Duodenal mucosa (tissue), 2 donors: ENCODE data around the gene PPP2R2B.

Experiments
- H3K27ac ChIP-seq: one replicate; pipeline ENCODE4 v1.7.0; 2013; ENCODE audit warnings: low read depth, low read length
- H3K27me3 ChIP-seq, 2 donors: one replicate each; pipeline ENCODE4 v1.7.0; 2013; ENCODE audit warnings: low read length in 2 of 2, control low read depth in 1 of 2; ENCODE audit not compliant: insufficient read depth in 2 of 2, control insufficient read depth in 1 of 2
- H3K36me3 ChIP-seq, 2 donors: one replicate each; pipeline ENCODE4 v1.7.0; 2013; ENCODE audit warnings: low read length in 2 of 2, control low read depth in 1 of 2; ENCODE audit not compliant: insufficient read depth in 2 of 2, control insufficient read depth in 1 of 2
- H3K4me1 ChIP-seq, 2 donors: one replicate each; pipeline ENCODE4 v1.7.0; 2013; ENCODE audit warnings: low read length in 2 of 2, control low read depth in 1 of 2; ENCODE audit not compliant: insufficient read depth in 2 of 2, control insufficient read depth in 1 of 2
- H3K4me3 ChIP-seq, 2 donors: one replicate each; pipeline ENCODE4 v1.7.0; 2013; ENCODE audit warnings: low read length in 2 of 2, low read depth in 1 of 2
- H3K9ac ChIP-seq, 2 donors: one replicate each; pipeline ENCODE4 v1.7.0; 2013; ENCODE audit warnings: low read length in 2 of 2, low read depth in 1 of 2
- H3K9me3 ChIP-seq, 2 donors: one replicate each; pipeline ENCODE4 v1.7.0; 2013; ENCODE audit warnings: low read length in 2 of 2, control low read depth in 1 of 2; ENCODE audit not compliant: control insufficient read depth in 1 of 2

Gene PPP2R2B

GRCh38 chr5:146791471-146791870 lies 87.1 kb downstream of the PPP2R2B start:
- Histone ChIP-seq H3K4me3 (no peak overlapping the region), H3K27ac (no peak overlapping the region), H3K27me3 (no peaks in the 10 kb centered on the region), H3K4me1 (no peaks in the 10 kb centered on the region), H3K9ac (no peak overlapping the region), H3K36me3 (no peaks in the 10 kb centered on the region), H3K9me3 (no peaks in the 10 kb centered on the region)

- Histone ChIP-seq H3K27me3 (no peaks in the 10 kb centered on the region), H3K9me3 (no peaks in the 10 kb centered on the region), H3K27ac (no peak overlapping the region), H3K36me3 (no peaks in the 10 kb centered on the region), H3K4me3 (no peak overlapping the region), H3K4me1 (no peaks in the 10 kb centered on the region), H3K9ac (no peak overlapping the region)
Measured at GRCh38 chr5:146789712-146790653, 88.6 kb downstream of the PPP2R2B start.

DNA sequence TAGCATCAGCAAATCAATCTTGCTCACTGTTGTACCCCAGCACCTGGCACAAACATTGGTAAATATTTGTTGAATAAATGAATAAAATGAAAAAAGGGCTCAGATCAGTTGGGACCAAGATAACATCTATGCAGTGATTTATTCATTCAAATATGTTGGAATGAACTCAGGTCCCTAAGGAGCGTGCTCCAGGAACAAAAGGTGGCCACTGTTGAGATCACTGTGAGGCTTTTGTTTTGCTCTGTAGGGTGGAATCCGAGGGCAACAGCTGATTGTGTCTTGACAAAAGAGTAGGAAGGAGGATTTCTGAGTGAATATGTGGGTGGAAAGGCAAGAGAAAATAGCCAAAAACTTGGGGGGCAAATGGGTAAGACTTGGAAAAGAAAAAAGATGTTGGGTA lies 89.7 kb downstream of the PPP2R2B start:
- H3K27ac ChIP-seq = no peak overlapping the region
- H3K36me3 ChIP-seq = no peaks in the 10 kb centered on the region
- H3K4me3 ChIP-seq = no peak overlapping the region
- H3K4me1 ChIP-seq = no peaks in the 10 kb centered on the region
- no peaks in the 10 kb centered on the region for H3K27me3 ChIP-seq
- H3K9me3 ChIP-seq = no peaks in the 10 kb centered on the region
- H3K9ac ChIP-seq = no peak overlapping the region

DNA sequence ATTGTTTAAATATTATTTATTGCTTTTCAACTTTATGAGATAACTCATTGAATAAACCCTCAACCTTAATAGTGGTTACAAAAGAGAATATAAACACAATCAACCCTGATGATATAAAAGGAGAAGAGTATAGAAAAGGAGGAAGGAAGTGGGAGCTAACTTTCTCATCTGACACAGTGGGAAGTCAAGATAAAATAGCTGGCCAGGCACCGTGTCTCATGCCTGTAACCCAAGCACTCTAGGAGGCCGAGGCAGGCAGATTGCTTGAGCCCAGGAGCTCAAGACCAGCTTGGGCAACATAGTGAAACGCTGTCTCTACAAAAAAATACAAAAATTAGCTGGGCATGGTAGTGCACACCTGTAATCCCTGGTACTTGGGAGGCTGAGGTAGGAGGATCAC lies 93.5 kb downstream of the PPP2R2B start:
- H3K27me3 ChIP-seq = no peaks in the 10 kb centered on the region
- no peak overlapping the region for H3K4me3 ChIP-seq
- no peaks in the 10 kb centered on the region for H3K4me1 ChIP-seq
- H3K36me3 ChIP-seq = no peaks in the 10 kb centered on the region
- no peak overlapping the region for H3K9ac ChIP-seq
- no peaks in the 10 kb centered on the region for H3K9me3 ChIP-seq
- H3K27ac ChIP-seq = no peak overlapping the region

GRCh38 chr5:146781157-146781556 lies 97.4 kb downstream of the PPP2R2B start:
- Histone ChIP-seq H3K36me3 (no peaks in the 10 kb centered on the region), H3K9ac (no peak overlapping the region), H3K4me1 (no peaks in the 10 kb centered on the region), H3K27me3 (no peaks in the 10 kb centered on the region), H3K27ac (no peak overlapping the region), H3K4me3 (no peak overlapping the region), H3K9me3 (no peaks in the 10 kb centered on the region)

DNA sequence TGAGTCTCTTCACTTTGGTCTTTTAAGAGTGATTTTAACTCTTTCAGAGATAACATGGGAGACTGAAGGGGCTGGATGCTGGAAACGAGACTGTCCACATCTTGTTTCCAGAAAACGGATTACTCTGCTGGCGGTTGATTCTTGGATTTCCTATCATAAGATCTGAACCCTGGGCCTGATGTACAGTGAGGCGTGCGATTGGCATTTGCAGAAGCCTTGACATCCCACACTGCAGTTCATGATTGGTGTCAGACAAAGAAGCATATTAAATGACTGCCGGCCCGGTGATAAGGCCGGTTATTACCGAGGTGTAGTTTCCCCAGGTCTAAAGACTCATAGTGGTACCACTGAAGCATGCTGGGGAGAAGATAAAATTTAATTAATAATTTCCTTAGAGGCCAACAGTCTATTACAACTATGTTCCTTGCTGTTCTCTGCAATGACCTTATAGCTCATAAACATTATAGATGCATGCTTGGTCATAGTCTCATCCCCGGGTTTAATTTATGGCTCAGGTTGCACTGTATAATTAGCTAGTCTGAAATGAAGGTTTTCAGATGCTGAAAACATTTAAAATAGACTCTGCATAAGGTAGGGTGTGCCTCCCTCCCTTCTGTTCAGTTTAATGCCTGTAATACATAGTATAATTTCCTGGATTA lies 99.2 kb downstream of the PPP2R2B start:
- no peak overlapping the region for H3K4me3 ChIP-seq
- no peaks in the 10 kb centered on the region for H3K36me3 ChIP-seq
- no peak overlapping the region for H3K27ac ChIP-seq
- H3K9ac ChIP-seq = no peak overlapping the region
- no peaks in the 10 kb centered on the region for H3K9me3 ChIP-seq
- no peaks in the 10 kb centered on the region for H3K4me1 ChIP-seq
- no peaks in the 10 kb centered on the region for H3K27me3 ChIP-seq

GRCh38 chr5:146778795-146779194 lies 99.8 kb downstream of the PPP2R2B start:
- Histone ChIP-seq H3K36me3 (no peaks in the 10 kb centered on the region), H3K27me3 (no peaks in the 10 kb centered on the region), H3K27ac (no peak overlapping the region), H3K9me3 (no peaks in the 10 kb centered on the region), H3K4me3 (no peak overlapping the region), H3K4me1 (no peaks in the 10 kb centered on the region), H3K9ac (no peak overlapping the region)

GRCh38 chr5:146778261-146778660 lies 100.3 kb downstream of the PPP2R2B start:
- Histone ChIP-seq H3K4me1 (no peaks in the 10 kb centered on the region), H3K27me3 (no peaks in the 10 kb centered on the region), H3K9ac (no peak overlapping the region), H3K9me3 (no peaks in the 10 kb centered on the region), H3K36me3 (no peaks in the 10 kb centered on the region), H3K27ac (no peak overlapping the region), H3K4me3 (no peak overlapping the region)

- Histone ChIP-seq H3K27ac (no peak overlapping the region), H3K9ac (no peak overlapping the region), H3K4me1 (no peaks in the 10 kb centered on the region), H3K36me3 (no peaks in the 10 kb centered on the region), H3K4me3 (no peak overlapping the region), H3K9me3 (no peaks in the 10 kb centered on the region), H3K27me3 (no peaks in the 10 kb centered on the region)
Measured at GRCh38 chr5:146772881-146773466, 105.6 kb downstream of the PPP2R2B start.

DNA sequence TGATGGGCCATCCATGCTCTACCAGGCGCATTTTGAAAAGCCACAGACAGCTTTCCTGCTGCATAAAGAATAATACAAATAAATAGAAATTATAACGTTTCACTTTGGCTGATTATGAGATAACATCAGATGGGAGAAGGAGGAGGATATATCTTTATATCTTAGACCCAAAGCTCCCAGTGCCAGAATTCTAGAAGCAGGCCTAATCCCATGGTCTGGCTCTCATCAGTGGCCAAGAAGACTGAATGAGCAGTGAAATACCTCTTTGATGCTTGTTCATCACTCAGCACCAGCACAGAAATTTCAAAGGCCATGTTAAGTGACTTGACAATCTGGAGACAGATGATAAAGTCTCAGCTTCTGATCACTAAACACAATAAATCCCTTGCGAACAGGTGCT lies 107.6 kb downstream of the PPP2R2B start:
- Histone ChIP-seq H3K36me3 (no peaks in the 10 kb centered on the region), H3K9me3 (no peaks in the 10 kb centered on the region), H3K9ac (no peak overlapping the region), H3K27ac (no peak overlapping the region), H3K27me3 (no peaks in the 10 kb centered on the region), H3K4me3 (no peak overlapping the region), H3K4me1 (no peaks in the 10 kb centered on the region)
